HEK293T (cell line): ENCODE data around the gene TEKT4.

Source experiments
- BHLHE40 ChIP-seq: fragments of 450-650 bp; IDR thresholded peaks from 2 replicates; pipeline ENCODE4 v1.6.1; 2016; ENCODE audit warnings: mild to moderate bottlenecking, moderate library complexity, borderline replicate concordance
- ELF4 ChIP-seq: fragments of 450-650 bp; IDR thresholded peaks from 2 replicates; pipeline ENCODE4 v1.6.1; 2017; ENCODE audit warnings: antibody characterized with exemption
- FOXA1 ChIP-seq: fragments of 450-650 bp; IDR thresholded peaks from 2 replicates; pipeline ENCODE4 v1.6.1; 2016; ENCODE audit warnings: mild to moderate bottlenecking
- FOXK2 ChIP-seq: fragments of 450-650 bp; IDR thresholded peaks from 2 replicates; pipeline ENCODE4 v1.6.1; 2016; ENCODE audit warnings: mild to moderate bottlenecking
- FOXM1 ChIP-seq: fragments of 450-650 bp; IDR thresholded peaks from 2 replicates; pipeline ENCODE4 v1.6.1; 2017; ENCODE audit warnings: mild to moderate bottlenecking, borderline replicate concordance
- HDGF ChIP-seq: fragments of 450-650 bp; IDR thresholded peaks from 2 replicates; pipeline ENCODE4 v1.6.1; 2017; ENCODE audit warnings: antibody characterized with exemption, borderline replicate concordance
- L3MBTL2 ChIP-seq: fragments of 450-650 bp; conservative IDR thresholded peaks from 2 replicates; pipeline ENCODE4 v1.6.1; 2016; ENCODE audit warnings: mild to moderate bottlenecking
- NFRKB ChIP-seq: fragments of 450-650 bp; IDR thresholded peaks from 2 replicates; pipeline ENCODE4 v1.6.1; 2016; ENCODE audit warnings: mild to moderate bottlenecking, moderate library complexity
- SP1 ChIP-seq: fragments of 450-650 bp; IDR thresholded peaks from 2 replicates; pipeline ENCODE4 v1.6.1; 2017
- TARDBP ChIP-seq: fragments of 450-650 bp; IDR thresholded peaks from 2 replicates; pipeline ENCODE4 v1.6.1; 2016
- ZNF384 ChIP-seq: fragments of 450-650 bp; IDR thresholded peaks from 2 replicates; pipeline ENCODE4 v1.6.1; 2016

GRCh38 chr2:94876523-94876863 lies 5.3 kb downstream of the TEKT4 start:
- TF ChIP-seq ELF4 (no peak), SP1 (no peak), NFRKB (no peak), HDGF (no peak), FOXK2 (no peak), FOXM1 (no peak), BHLHE40 (no peak), FOXA1 (no peak), L3MBTL2 (no peak), ZNF384 (no peak), TARDBP (no peak)
